ENCODE results near the gene MUL1.
A peak's percentile ranks its signal among the peaks of the same experiment; 100 is the strongest.

Gene MUL1

GRCh38 chr1:20466273-20466672 is 41.7 kb downstream of the MUL1 start:
- DNase-seq (ENCODE audit: low spot score): no peak

GRCh38 chr1:20465187-20465586 is 42.8 kb downstream of the MUL1 start:
- DNase-seq (ENCODE audit: low spot score): no peak

- DNase-seq (ENCODE audit: low spot score): no peak
Observed at GRCh38 chr1:20463502-20463901, 44.4 kb downstream of the MUL1 start.

GRCh38 chr1:20462397-20462796 is 45.6 kb downstream of the MUL1 start:
- peak; percentile 53 for DNase-seq (ENCODE audit: low spot score)

GRCh38 chr1:20458717-20459116 is 49.2 kb downstream of the MUL1 start:
- DNase-seq (ENCODE audit: low spot score): no peak

GRCh38 chr1:20454004-20454403 is 53.9 kb downstream of the MUL1 start:
- DNase-seq (ENCODE audit: low spot score): no peak

GRCh38 chr1:20449735-20450311 is 58.1 kb downstream of the MUL1 start:
- DNase-seq (ENCODE audit: low spot score): no peak
